HG03442 (cell line): Measurements from ENCODE around the gene FPGS.
"Not testable (repeated sequence)": the region's sequence is repeated elsewhere in the genome, so short reads cannot be mapped to it uniquely, and the experiment has no call there.

Source experiments
- ATAC-seq: cut with Tn5 transposase; IDR thresholded peaks from one replicate; pipeline ENCODE4 v1.9.1; 2021; ENCODE audit warnings: mild to moderate bottlenecking, moderate library complexity; ENCODE audit not compliant: unreplicated experiment

Gene FPGS

DNA sequence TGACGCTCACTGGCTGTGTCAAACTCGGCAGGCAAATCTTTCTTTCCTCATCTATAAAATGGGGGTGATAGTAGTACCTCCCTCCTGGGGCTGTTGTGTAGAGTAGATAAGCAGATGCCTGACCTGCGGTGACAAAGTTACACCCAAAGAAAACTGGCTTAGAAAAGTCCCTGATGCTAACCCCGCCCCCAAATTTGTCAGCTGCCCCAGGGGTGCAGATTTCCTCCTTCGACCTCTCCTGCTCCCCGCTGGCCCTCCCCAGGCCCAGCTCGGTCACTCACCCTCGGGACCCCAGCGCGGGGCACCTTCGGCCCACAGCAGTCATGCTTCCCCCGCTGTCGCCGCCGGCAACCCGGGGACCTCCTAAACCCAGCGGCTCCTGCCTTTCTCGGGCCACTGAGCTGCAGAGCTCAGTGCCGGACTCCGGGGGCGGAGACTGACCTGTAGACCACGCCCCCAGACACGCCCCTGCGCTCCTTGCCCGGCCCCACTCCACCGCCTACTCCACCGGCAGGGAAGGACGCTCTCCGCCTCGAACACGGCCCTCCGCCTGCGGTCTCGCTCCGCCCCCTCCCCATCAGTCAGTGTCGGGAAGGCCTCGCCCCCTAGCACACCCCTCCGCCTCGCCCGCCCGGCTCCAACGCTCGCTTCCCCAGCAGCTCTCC lies 31.6 kb upstream of the FPGS start:
- peak; percentile 85 for ATAC-seq

DNA sequence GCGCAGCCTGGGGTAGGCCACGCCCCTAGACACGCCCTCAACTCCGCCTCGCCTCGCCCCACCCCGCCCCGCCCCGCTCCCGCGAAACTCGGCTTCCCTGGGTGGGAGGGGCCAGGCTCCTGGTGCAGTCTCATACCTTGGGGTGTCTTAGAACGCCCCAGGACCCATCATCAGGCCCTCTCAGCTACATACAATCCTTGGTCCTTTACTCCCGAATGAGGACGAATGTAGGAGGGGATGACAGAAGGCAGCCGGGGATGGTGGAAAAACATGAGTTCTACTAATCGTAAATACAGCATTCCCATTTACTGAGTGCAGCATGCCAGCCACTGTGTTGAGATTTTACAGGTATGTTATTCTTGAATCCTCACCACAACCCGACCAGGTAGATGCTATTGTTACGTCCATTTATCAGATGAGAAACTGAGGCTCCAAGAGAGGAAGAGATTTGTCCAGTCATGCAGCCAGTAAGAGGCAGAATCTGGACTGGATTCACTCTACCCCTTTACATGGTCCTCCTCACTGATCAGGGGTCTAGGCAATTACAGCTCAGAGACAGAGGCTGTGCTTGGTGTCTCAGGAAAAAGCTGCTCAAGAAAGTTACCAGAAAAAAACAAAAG lies 31.0 kb upstream of the FPGS start:
- ATAC-seq = no peak

DNA sequence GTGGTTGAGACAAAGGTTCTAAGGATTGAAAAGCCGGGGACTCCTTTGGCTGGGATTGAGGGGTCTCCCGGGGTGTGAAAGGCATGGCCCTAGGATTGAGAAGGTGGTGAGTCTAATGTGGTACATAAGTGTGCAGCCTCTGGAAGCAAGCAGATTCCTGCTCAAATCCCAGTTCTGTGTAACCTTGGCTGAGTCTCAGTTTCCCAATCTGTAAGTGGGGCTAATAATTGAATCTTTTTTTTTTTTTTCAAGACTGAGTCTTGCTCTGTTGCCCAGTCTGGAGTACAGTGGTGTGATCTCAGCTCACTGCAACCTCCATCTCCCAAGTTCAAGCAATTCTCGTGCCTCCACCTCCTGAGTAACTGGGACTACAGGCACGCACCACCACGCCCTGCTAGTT lies 30.1 kb upstream of the FPGS start:
- no peak for ATAC-seq

DNA sequence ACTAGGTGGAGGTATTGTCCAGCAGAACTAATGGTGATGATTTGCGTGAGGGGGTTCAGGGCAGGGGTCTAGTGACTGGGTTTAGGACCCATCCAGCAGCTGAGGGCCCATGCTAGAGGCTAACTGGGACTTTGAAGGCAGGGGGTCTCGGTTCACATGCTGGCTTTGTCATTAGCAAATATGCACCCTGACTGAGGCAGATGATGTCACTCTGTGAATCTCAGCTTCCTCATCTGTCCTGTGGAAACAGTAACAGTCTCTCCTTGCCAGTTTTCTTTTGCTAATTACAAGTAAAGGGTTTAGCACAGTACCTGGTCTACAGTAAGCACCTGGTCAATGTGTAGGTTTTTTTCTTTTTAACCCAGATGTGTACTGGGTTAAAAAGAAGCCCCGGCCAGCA lies 29.4 kb upstream of the FPGS start:
- no peak for ATAC-seq

DNA sequence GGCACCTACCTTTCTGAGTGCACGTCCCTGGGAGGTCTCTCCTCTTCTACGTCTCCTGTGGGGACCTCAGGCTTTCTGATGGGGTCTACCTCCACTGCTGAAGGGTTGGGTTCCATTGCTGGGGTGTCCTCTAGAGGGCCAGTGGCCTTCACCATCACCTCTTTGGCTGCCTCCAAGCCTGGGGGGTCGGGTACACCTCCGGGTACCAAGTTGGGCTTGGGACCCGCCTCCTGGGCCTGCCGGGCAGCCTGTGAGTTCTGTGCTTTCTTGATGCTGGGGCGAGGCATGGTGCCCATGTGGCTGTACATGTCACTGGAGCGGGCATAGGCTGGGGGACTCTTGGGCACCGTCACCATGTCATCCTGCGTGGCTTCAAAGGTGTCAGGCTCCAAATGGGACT lies 28.7 kb upstream of the FPGS start:
- no peak for ATAC-seq

DNA sequence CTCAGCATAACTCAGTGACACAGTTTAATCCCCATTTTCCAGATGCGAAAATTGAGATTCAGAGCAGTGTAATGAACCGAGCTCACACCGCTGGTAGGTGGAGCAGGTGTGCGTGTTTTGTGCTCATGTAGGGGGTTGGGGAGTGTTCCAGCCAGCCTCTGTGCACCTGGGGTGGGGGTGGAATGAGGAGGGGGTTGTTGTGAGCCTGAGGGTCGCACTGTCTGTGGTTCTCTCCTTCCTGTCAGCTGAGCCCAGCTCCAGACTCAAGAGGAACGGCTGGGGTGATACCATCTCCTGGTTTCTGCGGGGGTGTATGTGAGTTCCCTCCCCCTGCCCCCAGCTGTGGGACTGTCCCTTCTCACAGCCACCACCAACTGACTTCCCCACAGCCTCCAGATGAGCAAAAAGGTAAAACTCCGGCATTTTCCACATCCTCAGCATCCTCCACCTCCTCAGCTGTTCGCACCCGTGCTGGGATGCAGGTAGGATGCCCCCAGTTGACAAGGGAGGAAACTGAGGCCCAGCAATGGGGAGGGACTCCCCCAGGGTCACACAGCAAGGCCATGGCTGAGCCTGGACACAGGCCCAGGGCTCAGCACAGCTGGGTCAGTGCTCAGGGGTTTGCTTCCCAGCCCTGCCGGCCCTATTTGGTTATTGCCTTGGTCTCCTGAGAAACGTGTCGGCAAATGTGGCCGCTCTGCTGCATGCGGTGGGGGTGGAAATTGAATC lies 26.3 kb upstream of the FPGS start:
- ATAC-seq = no peak

DNA sequence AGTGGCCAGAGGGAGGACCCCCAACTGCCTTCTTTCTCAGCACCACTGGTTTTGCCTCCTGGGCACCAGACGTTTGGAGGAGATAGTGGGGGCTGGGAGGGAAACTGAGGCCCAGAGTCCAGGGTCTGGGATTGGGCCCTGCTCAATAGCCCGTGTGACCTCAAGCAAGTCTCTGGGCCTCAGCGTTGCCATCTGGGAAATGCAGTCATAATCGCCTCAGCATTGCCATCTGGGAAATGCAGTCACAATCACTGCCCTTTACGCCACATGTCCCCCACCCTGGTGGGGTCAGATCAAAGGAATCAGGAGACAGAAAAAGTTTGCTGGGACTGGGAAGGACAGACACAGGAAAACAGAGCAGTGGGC lies 25.8 kb upstream of the FPGS start:
- ATAC-seq = no peak

DNA sequence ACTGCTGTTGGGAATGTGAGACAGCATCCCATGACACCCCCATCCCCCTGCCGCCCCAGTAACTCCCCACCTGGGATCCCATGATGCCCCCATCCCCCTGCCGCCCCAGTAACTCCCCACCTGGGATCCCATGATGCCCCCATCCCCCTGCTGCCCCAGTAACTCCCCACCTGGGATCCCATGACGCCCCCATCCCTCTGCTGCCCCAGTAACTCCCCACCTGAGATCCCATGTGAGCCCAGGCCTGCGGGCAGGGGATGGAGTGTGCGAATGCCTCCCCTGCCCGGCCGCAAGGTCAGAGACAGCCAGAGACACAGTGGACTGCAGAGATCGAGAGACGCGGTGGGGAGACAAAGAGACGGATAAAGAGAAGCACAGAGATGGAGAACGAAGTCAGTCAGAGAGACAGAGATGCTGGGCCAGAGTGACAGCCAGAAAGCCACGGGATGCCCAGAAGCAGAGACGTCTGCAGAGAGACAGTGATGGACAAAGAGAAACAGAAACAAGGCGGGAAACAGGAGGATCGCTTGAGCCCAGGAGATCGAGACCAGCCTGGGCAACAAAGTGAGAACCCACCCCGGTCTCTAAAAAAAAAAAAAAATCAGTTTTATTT lies 25.2 kb upstream of the FPGS start:
- no peak for ATAC-seq

DNA sequence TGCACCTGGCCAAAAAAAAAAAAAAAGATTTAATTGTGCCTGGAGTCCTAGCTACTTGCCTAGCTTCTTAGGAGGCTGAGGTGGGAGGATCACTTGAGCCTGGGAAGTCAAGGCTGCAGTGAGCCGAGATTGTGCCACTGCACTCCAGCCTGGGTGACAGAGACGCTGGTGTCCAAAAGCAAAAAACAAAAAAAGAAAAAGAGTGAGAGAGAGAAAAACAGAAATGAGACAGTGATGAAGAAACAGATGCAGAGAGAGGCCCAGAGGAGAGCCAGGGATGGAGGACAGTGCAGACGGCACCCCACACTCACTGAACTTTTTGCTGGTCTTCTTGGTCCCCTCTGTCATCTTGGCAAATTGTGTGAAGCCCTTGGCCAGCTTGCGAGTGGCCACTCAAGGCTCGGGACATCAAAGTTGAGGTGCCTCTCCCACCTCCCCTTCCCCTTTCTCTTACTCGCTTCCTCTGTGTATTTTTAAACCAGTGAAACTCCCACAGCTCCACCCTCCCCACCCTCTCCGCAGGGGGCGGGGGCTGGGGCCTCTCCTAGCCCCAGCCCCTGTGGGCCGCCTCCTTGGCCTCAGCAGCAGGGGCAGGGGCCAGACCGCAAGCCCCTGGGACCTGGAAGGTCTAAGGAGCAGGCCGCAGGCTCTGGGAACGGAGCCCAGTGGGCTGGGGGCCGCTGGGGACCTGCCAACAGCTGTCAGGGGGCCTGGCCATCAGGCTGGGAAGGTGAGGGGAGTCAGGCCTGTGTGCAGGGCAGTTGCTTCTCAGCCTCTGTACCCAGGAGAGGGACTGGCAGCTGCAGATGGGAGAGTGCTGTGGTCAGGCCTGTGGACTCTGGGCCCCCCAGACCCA lies 24.2 kb upstream of the FPGS start, which contains the start of gene SH2D3C:
Gene SH2D3C (minus strand): TSS at position 387 of the 856 bp plus-strand sequence. CDS start 39 bp downstream, at position 348.
- peak; percentile 34 for ATAC-seq

DNA sequence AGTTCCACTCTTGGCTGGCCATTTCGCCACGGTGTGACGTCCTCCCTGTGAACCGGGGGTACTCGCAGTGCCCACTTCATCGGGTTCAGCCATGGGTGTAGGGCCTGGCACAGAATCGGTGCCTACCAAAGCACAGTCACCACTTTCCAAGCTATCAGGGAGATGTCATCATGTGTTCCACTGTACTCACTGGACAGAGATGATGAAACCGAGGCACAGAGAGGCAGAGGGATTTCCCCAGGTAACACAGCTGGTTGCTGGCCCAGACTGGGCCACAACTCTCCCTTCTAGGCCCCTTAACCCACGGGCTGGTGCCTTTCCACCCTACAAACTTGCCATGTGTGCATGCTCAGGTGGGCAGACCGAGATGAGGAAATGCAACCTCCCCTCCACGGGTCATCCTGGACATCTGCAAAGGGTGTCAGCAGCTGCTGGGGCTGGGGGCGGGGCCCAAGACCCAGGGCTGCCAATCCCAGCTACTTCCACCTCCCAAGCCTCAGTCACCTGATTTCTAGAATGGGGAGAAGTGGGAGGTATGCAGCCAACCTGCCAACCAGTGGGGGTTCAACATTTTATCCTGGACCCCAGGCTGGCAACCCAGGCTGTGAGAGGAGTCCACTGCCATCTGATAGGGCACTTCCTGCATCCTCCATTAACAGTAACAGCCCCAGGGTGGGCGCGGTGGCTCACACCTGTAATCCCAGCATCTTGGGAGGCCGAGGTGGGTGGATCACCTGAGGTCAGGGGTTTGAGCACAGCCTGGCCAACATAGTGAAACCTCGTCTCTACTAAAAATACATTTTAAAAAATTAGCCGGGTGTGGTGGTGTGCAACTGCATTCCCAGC lies 23.3 kb upstream of the FPGS start:
- peak; percentile 33 for ATAC-seq

DNA sequence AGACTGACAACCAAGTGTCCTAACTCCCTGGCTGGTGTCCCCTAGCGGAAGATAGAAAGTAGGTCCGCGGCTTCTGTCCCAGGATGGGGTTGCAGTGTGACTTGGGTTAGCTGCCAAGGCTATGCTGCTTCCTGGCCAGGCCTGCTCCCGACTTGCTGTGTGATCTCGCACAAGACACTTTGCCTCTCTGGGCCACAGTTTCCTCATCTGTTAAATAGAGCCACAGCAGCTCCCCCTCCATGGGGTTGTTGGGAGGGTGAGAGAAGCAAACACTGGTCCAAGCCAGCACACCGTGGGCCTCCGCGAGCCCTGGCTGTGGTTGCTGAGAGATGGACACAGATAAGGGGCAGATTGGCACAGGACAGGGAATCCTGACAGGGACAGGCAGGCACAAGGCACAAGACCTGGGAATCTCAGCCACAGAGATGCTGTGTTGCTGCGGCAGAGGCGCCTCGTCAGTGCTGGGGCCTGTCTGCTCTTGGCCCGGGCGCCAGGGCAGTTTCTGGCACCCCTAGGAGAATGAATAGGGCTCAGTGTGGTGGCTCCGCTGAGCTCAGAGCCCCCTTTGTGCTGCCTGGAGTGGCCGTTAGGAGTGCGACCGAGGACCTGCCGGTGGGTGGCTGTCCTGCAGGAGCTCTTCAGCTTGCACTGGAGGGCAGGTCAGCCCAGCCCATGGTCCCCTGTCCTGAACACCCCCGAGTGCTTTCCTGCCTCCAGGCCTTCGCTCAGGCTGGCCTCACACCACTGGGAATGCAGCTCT lies 22.4 kb upstream of the FPGS start:
- no peak for ATAC-seq

DNA sequence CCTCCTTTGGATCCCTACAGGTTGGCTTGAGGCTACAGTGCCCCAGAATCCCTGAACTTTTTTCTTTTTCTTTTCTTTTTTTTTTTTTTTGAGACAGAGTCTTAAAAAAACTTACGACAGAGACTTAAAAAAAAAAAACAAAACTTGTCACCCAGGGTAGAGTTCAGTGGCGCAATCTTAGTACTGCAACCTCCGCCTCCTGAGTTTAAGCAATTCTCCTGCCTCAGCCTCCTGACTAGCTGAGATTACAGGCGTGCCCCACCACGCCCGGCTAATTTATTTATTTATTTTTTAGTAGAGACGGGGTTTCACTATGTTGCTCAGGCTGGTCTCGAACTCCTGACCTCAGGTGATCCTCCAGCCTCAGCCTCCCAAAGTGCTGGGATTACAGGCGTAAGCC lies 21.8 kb upstream of the FPGS start:
- ATAC-seq = not testable (repeated sequence)

DNA sequence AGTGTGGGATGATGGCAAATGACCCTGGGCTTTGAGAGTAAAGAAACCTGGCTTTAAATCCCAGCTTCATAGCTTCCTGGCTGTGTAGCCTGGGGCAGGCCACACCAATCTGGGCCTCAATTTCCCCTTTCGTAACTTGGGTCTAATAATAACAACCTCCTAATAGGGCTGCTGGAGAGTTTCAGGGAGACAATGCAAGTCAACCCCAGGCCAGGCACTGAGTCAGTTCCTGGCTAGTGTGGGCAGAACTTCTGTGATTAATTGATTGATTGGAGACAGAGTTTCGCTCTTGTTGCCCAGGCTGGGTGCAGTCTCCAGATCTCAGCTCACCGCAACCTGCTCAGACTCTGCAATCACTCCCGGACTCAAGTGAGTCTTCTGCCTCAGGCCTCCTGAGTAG lies 20.9 kb upstream of the FPGS start:
- no peak for ATAC-seq

DNA sequence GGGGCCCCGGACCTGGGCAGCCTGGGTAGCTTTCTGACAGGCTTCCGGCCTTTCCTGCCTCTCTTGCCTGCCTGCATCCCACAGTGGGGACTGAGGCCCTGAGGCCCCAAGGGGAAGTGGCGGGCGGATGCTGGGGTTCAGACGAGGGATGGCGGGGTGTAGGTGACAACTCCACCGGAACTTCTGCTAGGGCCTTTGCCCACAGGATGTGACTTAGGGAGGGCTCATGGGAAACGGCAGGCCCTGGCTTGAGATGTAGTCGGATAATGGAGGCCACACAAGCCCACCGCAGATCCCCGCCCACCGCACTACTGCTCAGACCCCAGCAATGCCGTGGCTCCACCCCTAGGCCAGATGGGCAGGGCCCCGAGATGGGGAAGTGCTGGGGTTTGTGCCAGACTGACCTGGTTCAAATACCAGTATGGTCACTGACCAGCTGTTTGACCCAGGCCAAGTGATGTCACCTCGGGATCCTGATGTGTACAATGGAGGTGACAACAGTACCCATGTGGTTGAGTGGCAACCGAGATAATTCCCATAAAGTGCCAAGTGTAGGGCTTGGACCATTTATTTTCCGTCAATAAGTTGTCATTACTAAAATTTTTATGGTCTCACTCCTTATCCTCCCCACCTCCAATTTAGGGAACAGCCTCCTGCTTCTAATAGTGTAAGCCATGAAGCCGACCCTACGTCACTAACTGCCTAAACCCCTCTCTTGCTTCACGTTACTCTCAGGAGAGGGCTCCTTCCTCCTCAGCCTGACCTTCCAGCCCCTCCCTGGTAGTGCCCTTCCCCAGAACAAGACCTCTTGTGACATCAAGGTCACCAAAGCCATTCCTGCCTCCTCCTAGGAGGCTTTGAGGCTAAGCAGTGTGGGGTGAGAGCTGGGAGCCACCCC lies 19.3 kb upstream of the FPGS start:
- no peak for ATAC-seq

DNA sequence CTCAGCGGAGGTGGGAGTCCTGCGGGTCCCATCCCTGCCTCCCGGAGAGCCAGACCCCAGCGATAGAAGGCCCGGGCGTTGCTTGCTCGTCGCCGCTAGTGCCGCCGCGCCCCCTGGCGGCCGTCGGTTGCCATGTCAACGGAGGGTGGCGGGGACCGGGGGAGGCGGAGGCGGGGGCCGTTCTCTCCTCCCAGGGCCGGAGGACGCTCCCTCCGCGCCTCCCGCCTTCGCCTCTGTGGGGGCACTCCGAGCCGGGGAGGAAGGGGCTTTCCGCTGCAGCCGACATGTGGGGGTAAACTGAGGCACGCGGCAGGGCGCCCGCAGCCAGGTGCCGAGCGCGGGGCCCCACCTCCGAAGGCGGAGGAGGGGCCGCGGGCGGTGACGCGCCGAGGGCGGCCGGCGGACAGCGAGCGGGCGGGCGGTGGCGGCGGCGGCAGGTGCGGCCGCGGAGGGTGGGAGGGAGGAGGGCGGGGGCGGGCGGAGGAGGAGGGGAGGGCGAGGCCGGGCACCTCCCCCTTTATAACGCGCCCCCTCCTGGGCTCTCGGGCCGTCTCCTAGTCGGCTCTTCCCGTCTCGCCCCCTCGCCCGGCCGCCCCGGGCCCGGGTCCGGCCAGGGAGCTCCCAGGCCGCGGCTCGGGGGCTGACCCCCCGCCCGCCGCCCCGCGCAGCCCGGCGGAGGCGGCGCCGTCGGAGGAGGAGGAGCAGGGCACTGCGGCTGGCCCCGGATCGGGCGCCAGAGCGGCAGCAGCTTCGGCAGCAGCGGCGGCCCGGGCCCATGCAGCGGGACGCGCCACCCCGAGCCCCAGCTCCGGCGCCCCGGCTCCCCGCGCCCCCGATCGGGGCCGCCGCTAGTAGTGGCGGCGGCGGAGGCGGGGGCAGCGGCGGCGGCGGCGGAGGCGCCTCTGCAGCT lies 17.4 kb upstream of the FPGS start:
- peak; percentile 43 for ATAC-seq

DNA sequence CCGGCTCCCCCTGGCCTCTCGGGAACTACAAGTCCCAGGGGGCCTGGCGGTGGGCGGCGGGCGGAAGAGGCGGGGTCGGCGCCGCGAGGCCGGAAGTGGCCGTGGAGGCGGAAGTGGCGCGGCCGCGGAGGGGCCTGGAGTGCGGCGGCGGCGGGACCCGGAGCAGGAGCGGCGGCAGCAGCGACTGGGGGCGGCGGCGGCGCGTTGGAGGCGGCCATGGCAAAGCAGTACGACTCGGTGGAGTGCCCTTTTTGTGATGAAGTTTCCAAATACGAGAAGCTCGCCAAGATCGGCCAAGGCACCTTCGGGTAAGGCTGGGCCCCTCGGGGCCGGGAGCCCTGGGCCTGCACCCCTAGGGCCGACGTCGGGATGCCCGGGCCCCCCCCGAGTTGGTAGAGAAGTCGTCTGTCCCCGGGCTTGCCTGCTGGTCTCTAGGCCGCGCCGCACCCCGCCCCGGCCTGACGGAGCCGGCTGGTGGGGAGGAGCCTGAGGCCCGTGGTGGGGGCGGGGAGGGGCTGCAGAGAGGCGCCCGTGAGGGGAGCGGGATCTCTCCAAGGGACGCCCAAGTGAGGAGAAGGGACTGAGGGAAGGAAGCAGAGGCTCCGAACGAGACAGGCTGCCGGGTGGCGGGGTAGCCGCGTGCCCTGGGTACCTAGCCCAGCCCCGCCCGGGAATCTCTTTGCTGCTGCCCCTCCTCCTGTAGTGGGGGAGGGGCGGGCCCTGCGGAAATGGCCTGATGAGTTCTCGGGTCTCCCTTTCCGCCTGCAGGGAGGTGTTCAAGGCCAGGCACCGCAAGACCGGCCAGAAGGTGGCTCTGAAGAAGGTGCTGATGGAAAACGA lies 16.5 kb upstream of the FPGS start, which contains the start of gene CDK9:
Gene CDK9 (plus strand): TSS at position 102 of the 840 bp plus-strand sequence. CDS start 115 bp downstream, at position 217.
- ATAC-seq = peak; percentile 58
